GM19372 (cell line): ENCODE data around the gene ANKRD55.
"Not testable (repeated sequence)": the region's sequence is repeated elsewhere in the genome, so short reads cannot be mapped to it uniquely, and the experiment has no call there.

Experiments
- ATAC-seq: cut with Tn5 transposase; IDR thresholded peaks from one replicate; pipeline ENCODE4 v1.9.1; 2021; ENCODE audit warnings: mild to moderate bottlenecking, low read depth, moderate library complexity; ENCODE audit not compliant: unreplicated experiment

Gene ANKRD55

DNA sequence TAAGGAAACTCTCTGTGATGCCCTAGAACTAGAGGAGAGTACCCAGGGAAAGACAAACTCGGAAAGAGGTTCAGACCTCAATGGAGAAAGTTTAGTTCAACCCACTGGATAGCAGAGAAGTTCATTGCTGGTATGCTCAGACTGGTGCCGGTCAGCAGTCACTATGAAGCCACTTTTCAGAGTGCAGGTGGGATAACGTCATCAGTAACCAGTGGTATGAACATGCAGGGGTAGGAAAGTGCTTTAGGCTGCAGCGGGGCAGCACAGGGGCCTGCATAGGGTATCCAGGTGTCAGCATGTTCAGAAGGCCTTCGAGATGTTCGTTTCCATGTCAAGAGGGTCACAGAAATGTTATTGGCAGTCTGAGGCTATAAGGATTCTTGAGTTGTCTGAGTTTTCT is 20.8 kb upstream of the ANKRD55 start:
- ATAC-seq = no peak

DNA sequence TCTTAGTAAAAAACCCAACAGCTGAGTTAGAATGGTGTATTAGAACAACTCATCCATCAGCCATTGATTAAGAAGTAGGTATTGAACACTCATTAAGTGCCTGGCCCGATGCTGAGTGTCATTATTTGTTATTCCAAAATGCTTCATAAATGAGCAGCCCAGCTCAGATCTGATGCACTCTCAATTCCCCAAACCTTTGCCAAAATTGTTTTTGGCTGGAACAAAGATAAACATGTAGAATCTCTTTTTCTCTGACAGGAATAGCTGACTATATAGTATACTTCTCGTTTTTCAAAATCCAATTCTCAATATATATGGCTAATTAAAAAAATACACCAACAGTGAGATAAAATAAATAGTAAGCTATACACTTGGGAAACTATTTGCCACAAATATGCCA is 20.0 kb upstream of the ANKRD55 start:
- ATAC-seq = no peak

DNA sequence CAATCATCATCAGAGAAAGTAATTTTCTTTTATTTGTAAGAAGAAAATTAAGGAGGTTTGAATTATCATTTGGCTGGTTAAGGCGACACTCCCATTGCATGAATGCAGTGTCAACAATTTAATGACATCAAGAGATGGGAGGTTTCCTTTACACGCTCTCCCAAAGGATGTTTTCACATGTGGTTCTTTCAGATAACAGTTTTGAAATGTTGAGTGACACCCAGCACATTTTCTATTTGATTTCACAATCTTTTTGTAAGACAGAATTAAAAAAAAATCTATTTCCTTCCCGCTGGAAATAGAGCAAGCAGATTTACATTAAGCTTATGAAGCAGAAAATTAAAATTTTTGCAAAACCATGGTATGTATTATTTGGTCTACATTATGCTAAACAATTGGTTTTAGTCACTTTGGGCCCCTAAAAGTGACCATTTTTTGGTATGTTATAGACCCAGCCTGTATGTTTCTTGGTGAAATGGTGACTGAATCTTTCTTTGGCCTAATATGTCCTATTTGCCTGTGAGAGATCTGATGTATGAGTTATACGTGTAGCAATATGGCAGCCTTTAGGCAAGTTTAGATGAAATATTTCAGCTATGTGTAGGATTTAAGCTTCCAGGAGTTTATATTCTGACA is 18.9 kb upstream of the ANKRD55 start:
- no peak for ATAC-seq

DNA sequence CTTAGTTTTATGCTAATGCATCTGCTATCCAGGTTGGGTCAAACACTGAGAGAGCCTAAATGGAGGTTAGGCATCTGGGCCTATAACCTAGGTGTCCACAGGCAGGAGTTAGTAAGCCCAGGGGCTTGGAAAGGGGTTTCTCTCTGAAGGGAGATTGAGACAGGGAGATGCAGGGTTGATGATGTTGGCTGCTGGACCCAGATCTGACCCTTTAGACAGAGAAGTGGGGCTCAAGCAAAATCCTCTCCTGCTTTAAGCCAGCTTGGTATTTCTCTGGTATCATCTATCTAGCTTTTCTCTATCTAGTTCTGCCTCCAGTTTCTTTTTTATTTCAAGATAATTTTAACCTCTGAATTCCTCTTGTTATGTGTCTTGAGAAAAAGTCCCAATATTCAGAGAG is 18.3 kb upstream of the ANKRD55 start:
- ATAC-seq = no peak

DNA sequence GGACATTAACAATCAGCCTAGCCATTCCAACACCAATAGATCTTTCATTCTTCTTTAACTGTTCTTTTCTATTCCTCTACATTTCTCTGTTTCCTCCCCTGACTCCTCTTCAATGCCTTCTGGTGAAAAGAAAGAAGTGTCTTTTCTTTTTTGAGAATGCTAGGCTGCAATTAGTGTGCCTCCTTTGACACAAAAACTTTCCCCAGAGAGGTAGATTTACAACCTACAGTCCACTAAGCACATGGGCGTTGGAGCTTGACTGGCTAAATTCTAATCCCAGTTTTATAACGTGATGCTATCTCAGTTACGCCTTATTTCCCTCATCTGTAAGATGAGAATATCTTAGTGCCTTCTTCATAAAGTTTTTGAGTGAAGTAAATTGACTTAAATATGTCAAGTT is 16.9 kb upstream of the ANKRD55 start:
- no peak for ATAC-seq

DNA sequence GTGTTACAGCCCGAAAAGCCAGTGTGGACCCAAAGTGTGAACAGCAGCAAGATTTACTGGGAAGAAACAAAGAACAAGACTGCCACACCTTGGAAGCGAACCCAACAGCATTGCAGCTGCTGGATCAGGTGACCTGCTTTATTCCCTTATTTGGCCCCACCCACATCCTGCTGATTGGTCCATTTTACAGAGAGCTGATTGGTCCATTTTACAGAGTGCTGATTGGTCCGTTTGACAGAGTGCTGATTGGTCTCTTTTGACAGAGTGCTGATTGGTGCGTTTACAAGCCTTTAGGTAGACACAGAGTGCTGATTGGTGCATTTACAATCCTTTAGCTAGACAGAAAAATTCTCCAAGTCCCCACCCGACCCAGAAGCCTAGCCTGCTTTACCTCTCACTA is 16.0 kb upstream of the ANKRD55 start:
- ATAC-seq = not testable (repeated sequence)

DNA sequence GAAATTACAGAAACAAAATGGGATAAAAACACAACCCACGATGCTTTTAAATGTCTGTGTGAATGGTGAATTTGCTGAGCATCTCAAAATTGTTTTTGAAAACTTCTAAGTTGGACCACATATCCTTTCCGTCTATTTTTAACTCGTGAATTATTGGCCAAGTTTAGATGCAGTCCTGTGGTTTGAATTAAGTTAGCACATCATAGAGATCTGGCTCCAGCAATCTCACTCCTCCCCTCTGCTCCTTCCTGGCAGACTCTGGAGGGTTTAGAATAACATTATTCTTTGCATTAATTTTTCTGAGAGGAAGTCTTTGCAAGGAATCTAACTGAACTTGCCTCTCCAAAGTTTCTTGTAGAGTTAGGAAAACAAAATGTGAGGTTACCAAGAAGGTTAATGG is 14.5 kb upstream of the ANKRD55 start:
- ATAC-seq = no peak

DNA sequence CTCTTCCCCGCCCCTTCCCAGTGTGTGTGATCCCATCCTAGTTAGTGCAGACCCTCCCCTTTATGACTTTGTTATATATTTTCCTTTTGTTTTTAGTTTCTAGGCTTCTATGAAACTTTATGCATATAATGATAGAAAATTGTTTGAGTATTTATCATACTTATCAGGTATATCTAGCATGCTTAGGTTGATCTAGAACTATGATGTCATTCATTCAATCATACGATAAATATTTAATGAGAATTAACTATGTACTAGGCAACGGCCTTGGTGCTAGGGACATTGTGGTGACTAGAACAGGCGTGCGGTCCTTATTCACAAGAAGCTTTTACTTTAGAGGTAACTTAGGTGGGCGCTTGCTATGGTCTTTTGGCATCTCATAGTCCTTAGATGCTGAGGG is 13.6 kb upstream of the ANKRD55 start:
- ATAC-seq = no peak

DNA sequence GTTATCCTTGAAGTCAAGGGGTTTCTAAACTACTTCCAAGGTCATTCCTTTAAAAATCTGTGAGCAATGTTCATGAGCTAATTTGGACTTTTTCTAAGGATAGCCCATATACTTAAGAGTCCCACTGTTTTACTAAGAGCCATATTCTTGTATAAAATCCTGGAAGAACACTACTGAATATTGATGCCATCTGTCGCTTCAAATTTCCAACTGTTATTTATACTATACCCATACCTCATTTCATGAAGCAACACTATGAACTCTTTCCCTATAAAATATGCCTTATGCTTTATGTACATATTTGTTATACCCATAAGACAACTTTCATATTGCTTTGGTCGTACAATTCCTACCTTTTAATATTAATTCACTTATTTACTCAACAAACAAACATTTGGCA is 12.4 kb upstream of the ANKRD55 start:
- ATAC-seq = no peak

DNA sequence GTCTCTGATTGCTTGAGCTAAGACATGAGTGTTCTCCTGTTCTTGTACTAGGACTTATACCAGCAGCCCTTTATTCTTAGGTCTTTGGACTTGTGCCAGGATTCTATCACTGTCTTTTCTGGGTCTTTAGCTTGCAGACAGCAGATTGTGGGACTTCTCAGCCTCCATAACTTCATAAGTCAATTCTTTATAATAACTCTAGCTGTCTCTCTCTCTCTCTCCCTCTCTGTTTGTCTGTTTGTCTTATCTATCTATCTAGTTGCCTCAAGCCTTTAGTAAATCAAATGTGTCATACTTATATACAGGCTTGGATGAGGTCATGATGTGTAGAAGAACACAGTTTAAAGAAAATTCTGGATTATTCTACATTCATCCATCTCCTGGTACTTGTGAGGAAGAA is 11.5 kb upstream of the ANKRD55 start:
- ATAC-seq = no peak

DNA sequence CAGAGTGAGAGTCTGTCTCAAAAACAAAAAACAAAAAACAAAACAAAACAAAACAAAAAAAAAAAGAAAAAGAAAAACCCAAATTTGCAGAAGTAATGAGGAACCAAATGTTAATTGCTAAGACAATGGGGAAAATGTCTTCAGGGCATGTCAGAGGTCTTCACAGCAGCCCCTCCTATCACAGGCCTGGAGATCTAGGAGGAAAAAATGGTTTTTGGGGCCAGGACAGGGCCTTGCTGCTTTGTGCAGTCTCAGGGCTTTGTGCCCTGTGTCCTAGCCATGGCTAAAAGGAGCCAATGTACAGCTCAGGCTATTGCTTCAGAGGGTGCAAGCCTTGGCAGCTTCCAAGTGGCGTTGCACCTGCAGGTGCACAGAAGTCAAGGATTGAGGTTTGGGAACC is 9.1 kb upstream of the ANKRD55 start:
- ATAC-seq = not testable (repeated sequence)

DNA sequence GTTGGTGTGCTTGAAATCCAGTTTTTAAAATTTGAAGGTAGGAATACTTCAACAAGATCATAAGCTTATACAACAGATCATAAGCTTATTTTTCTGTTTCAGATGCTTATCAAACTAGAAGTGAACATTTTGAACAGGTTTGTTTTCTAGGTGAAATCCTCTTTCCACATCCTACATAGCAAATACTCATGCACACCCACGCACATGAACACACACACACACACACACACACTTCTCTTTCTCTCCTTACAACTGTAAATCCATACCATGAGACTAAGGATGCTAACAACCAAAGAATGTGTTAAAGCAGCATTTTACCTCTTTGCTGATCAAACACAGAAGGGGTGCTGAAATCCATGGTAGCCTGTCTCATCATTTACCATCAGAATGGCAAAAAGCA is 592 bp downstream of the ANKRD55 start:
- no peak for ATAC-seq

DNA sequence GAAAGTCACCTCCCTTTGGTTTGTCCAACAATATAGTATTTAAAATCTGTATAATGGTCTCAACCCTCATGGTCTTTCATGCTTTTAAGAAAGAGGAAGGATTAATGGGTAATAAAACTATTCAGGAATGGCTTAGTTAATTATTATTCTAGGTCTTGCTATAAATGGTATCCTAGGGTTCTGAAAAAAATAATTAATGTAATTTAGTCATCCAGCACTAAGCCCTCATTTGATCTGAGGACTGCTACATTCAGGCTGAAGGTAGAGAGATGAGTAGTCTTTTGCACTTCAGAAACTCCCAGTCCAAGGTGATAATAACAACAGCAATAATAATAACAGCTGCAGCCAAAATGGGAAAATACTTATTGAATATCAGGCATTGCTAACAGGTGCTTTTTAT is 2.6 kb downstream of the ANKRD55 start:
- no peak for ATAC-seq

DNA sequence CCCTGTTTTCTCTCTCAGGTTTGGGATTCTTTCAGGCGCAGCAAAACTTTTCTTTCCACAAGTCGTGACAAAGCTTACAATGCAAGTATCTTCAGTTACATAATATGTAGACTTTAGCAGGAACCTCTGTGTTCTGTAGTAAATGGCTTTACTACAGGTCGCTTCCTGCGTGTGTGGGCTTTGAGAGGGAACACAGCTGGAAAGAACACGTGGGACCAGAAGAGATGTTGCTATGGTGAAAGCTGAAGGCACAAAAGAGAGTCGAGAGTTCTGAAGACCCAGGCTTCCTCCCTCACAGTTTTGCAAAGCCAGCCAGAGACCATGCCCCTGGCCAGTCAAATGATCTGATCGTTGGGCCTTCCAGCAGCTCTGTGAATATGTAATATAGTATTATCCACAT is 4.0 kb downstream of the ANKRD55 start:
- no peak for ATAC-seq

DNA sequence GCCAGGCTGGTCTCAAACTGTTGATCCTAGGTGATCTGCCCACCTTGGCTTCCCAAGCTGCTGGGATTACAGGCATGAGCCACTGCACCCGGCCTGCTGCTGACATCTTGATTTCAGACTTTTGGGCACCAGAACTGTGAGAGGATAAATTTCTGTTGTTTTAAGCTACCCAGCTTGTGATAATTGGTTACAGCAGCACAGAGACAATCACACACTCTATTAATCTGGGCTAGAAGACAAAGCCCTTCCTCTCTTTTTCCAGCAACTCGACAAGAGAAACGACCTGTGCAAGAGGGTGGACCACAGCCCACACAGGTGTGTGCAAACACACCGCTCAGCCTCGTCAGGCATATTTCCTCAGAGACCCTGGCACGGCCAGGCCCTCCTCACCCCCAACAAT is 4.5 kb downstream of the ANKRD55 start:
- no peak for ATAC-seq

DNA sequence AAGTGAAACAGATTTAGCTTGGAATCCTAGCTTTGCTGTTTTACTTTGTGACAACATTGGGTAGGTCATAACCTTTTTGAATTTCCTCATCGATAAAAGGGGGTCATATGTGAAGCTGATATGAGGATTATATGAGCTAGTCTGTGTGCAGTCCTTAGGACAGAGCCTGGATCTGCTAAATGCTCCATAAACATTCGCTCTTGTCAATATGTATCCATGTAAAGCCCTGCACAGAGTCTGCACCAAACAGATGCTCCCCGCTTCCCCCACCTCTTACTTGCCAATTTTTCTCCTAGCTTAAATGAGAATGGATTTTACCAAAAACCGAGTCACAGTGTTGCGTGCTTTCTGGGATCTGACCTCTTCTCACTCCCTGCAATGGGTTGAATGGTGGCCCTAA is 5.4 kb downstream of the ANKRD55 start:
- ATAC-seq = no peak

DNA sequence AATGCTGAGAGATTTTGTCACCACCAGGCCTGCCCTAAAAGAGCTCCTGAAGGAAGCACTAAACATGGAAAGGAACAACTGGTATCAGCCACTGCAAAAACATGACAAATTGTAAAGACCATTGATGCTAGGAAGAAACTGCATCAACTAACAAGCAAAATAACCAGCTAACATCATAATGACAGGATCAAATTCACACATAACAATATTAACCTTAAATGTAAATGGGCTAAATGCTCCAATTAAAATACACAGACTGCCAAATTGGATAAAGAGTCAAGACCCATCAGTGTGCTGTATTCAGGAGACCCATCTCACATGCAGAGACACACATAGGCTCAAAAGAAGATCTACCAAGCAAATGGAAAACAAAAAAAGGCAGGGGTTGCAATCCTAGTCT is 9.8 kb downstream of the ANKRD55 start:
- not testable (repeated sequence) for ATAC-seq

DNA sequence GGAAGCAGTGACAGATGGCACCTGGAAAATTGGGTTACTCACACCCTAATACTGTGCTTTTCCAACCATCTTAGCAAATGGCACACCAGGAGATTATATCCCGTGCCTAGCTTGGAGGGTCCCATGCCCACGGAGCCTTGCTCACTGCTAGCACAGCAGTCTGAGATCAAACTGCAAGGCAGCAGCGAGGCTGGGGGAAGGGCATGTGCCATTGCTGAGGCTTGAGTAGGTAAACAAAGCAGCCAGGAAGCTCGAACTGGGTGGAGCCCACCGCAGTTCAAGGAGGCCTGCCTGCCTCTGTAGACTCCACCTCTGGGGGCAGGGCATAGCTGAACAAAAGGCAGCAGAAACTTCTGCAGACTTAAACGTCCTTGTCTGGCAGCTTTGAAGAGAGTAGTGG is 11.5 kb downstream of the ANKRD55 start:
- ATAC-seq = not testable (repeated sequence)

DNA sequence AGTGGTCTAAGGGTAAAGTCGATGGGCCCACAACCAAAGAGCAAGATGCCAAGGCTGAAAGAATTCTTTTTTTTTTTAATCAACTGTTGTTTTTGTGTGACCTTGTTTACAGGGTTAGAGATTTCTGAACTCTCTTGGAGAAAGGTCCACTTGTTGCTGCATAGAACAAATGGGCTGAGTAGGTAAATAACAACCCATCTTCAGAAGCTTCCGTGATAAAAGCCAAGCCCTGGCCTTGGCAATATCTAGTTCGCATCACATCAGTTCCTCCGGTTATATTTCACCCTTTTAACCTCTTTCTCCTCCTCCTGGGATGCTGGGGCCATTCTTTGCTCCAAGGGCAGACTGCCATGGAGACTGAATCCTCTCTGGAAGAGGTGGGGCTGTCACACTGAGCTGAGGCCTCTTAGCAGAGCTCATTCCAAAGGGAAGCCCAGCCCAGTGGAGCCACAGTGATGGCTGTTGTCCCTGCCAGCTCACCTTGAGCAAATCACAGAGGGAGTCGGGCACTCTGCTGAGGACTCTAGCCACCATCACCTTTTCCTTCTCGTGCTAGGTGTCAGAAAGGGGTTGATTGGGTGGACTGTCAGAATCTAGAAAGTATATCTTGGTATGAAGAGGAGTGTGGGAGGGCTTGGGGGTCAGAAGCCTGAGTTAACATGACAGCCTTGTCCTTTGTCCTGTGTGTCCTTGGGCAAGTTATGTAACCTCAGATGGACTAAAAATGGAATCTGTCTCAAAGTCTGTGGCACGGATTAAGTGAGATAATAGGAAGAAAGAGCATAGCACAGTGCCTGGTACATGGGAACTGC is 17.9 kb downstream of the ANKRD55 start:
- ATAC-seq = no peak

DNA sequence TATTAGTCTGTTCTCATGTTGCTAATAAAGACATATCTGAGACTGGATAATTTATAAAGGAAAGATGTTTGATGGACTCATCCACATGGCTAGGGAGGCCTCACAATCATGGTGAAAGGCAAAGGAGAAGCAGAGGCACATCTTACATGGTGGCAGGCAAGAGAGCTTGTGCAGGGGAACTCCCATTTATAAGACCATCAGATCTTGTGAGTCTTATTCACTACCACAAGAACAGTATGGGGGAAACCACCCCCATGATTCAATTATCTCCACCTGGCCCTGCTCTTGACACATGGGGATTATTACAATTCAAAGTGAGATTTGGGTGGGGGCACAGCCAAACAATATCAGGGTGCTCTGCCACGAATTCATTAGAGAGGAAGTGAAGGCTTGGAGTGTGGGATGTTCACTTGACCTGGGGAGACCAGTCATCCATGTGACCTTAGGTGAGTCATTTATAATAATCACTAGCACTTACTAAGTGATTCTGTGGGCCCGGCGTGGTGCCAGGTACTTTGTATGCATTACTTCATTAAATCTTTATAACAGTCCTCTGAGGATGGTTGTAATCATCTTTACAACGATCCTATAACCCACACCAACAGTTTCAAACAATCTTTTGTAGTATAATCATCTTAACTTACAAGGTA is 19.1 kb downstream of the ANKRD55 start:
- not testable (repeated sequence) for ATAC-seq

DNA sequence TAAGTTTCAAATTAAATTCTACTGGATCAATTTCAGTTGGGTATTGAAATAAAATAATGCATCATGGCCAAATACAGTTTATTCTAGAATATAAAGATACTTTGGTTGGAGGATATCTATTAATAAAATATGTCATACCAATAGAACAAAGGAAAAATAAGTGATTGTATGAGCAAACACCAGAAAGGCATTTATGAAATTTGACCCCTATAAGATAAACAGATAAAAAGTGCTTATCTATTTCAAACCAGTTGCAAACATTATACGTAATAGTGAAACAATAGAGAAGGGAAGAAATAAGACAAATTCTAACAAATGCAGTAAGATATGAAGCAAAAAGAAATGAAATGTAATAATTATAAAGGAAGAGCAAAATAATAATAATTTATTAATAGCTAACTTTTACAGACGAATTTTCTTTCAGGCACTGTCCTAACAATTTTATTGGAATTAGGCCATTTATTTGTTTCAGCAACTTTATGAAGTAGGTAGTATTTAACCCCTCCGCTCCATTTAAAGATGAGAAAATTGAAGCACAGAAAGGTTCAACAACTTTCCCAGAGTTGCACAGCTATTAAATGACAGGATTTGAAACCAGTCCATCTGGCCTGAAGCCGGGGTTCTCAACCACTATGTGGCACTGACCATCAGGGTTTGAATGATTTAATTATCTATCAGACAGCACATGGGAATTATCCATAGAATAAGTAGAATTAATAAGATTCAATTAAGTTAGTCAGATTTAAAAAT is 20.8 kb downstream of the ANKRD55 start:
- ATAC-seq = no peak
